Activated B cell treated with CpG ODN at 0.5 μM for 24 hours (primary cell): ENCODE results near the gene SPECC1L. TPM values are rescaled to one million over a fixed set of nuclear protein-coding genes. Genes with fewer than 3 reads are reported as not detected.

Experiments
- ATAC-seq: fragments of 200-7000 bp; cut with Tn5 transposase; one replicate; pipeline ENCODE4 v1.10.0; 2021; ENCODE audit warnings: low read depth, mild to moderate bottlenecking, moderate library complexity
- CTCF ChIA-PET: fragments of 350-600 bp; sonication (Branson Sonifier 250); formaldehyde crosslinking; loops from one replicate; lab custom pipeline; 2021; ENCODE audit warnings: antibody characterized with exemption; lab: Charles Lee
- POLR2A ChIA-PET: fragments of 350-600 bp; sonication (Branson Sonifier 250); formaldehyde crosslinking; loops from one replicate; lab custom pipeline; 2021; ENCODE audit warnings: antibody characterized with exemption; lab: Charles Lee
- DNase-seq: peaks from one replicate; pipeline ENCODE4 v3.0.0; 2022
- H3K27ac Mint-ChIP-seq: one replicate; pipeline ENCODE4 v1.8.0; 2020; ENCODE audit warnings: mixed read lengths
- H3K27me3 Mint-ChIP-seq: one replicate; pipeline ENCODE4 v1.8.0; 2021; ENCODE audit warnings: mixed read lengths
- H3K36me3 Mint-ChIP-seq: one replicate; pipeline ENCODE4 v1.8.0; 2021; ENCODE audit warnings: low read depth, mixed read lengths
- H3K4me1 Mint-ChIP-seq: one replicate; pipeline ENCODE4 v1.8.0; 2021; ENCODE audit warnings: mixed read lengths
- H3K4me3 Mint-ChIP-seq: one replicate; pipeline ENCODE4 v1.8.0; 2020; ENCODE audit warnings: mild to moderate bottlenecking, mixed read lengths
- H3K9me3 Mint-ChIP-seq: one replicate; pipeline ENCODE4 v1.8.0; 2020; ENCODE audit warnings: mixed read lengths
- CTCF ChIP-seq: fragments of 200-600 bp; IDR thresholded peaks from one replicate; pipeline ENCODE4 v1.8.0; 2022; ENCODE audit warnings: antibody characterized with exemption, mild to moderate bottlenecking
- intact Hi-C: fragments of 100-400 bp; cut with micrococcal nuclease; formaldehyde crosslinking; loops from one replicate; pipeline ENCODE4 v1.15.1; 2024
- total RNA-seq: library from RNA; stranded (reverse); gene quantifications from 2 replicates; pipeline ENCODE4 v1.2.3, GENCODE V29; 2022

SPECC1L gene
- total RNA-seq, 1 donor from 2014 or later = 59.0 TPM

DNA sequence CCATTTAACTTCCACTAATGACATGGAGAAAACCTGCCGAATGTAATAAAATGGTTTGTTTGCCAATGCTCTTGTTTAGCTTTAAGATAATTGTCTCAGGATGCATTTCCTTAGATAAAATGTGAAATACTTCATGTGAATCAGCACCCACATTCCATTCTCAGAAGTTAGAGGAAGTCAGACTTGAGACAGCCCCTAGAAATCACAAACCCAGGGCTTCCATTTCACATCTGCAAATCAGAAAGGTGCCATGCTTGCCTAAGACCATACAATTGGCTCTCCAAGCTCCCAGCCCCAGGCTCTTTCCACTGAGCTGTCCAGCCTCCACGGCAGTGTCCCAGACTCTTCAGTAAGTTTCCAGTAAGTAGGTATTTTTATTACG is 121.2 kb downstream of the SPECC1L start:
- POLR2A ChIA-PET = no interaction called here
- intact Hi-C loops = no loop called here
- Mint-ChIP-seq H3K27me3 (no peaks in the 10 kb centered on the region), H3K9me3 (no peaks in the 10 kb centered on the region), H3K4me3 (no peak overlapping the region), H3K36me3 (peaks cover 46% of the 10 kb centered on the region), H3K4me1 (peaks cover 5% of the 10 kb centered on the region), H3K27ac (no peak overlapping the region)
- no peak for TF ChIP-seq CTCF
- no peak for ATAC-seq
- no peak for DNase-seq
- CTCF ChIA-PET = no interaction called here

GRCh38 chr22:24392218-24392931 is 121.7 kb downstream of the SPECC1L start:
- intact Hi-C loops = no loop called here
- peaks cover 43% of the 10 kb centered on the region for H3K36me3 Mint-ChIP-seq
- no peaks in the 10 kb centered on the region for H3K27me3 Mint-ChIP-seq
- DNase-seq (no peak), ATAC-seq (no peak)
- H3K27ac Mint-ChIP-seq = no peak overlapping the region
- H3K4me3 Mint-ChIP-seq = no peak overlapping the region
- TF ChIP-seq CTCF = no peak
- POLR2A ChIA-PET = no interaction called here
- CTCF ChIA-PET = no interaction called here
- peaks cover 7% of the 10 kb centered on the region for H3K4me1 Mint-ChIP-seq
- no peaks in the 10 kb centered on the region for H3K9me3 Mint-ChIP-seq

DNA sequence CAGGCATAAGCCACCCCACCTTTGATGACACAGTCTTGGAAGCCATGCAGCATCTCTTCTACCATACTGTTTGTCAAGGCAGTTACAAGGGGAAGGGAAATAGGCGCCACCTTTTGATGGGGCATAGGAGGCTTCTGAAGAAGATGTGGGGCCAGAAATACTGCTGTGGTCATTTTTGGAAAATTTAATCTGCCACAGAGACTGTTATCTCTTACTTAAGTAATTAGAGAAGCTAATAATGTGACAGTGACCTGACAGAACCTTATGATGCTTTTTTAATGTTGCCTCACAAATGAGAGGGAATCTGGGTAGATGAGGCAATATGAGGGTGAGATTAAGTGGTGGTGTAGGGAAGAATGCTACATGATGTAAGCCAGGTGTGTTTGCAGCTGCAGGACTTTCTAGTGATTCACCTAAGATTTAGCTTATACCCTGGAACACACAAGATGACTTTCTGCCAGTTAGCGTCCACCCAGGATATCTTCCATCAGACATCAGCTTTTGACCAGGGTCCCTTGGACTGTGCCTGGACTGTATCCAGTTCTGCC is 122.5 kb downstream of the SPECC1L start:
- no peak for DNase-seq
- Mint-ChIP-seq H3K9me3 (no peaks in the 10 kb centered on the region), H3K27ac (no peak overlapping the region), H3K4me1 (peaks cover 12% of the 10 kb centered on the region), H3K27me3 (no peaks in the 10 kb centered on the region), H3K36me3 (peaks cover 48% of the 10 kb centered on the region), H3K4me3 (no peak overlapping the region)
- ChIA-PET CTCF (interaction anchor here (0.5 to 0.9 kb wide), 2 partner anchors 48 to 142 kb away, joined by 3 read pairs; no protein-coding TSS in a partner anchor), POLR2A (no interaction called here)
- intact Hi-C loops = no loop called here
- no peak for ATAC-seq
- no peak for TF ChIP-seq CTCF

DNA sequence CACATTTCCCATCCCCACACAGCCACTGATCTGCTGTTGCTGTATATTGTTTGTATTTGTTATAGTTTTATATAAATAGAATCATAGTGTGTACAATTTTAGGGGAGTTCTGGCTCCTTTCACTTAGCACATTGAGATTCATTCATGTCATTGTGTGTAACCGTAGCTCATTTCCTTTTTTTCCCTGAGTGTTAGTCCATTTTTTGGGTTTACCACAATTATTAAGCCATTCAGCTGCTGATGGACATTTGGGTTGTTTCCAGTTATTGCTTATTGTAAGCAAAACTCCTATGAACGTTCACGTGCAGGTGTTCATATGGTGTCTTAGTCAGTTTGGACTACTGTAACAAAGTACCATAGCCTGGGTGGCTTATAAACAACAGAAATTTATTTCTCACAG is 123.2 kb downstream of the SPECC1L start:
- Mint-ChIP-seq H3K9me3 (no peaks in the 10 kb centered on the region), H3K4me1 (peaks cover 20% of the 10 kb centered on the region), H3K27ac (no peak overlapping the region), H3K36me3 (peaks cover 52% of the 10 kb centered on the region), H3K4me3 (no peak overlapping the region), H3K27me3 (no peaks in the 10 kb centered on the region)
- DNase-seq (no peak), ATAC-seq (no peak)
- POLR2A ChIA-PET = no interaction called here
- TF ChIP-seq CTCF = no peak
- intact Hi-C loops = no loop called here
- CTCF ChIA-PET = interaction anchor here (0.9 kb wide), 1 partner anchor 49 kb away, joined by 3 read pairs; no protein-coding TSS in a partner anchor

GRCh38 chr22:24394254-24394653 is 123.6 kb downstream of the SPECC1L start:
- DNase-seq = no peak
- no peaks in the 10 kb centered on the region for H3K27me3 Mint-ChIP-seq
- peaks cover 53% of the 10 kb centered on the region for H3K36me3 Mint-ChIP-seq
- H3K9me3 Mint-ChIP-seq = no peaks in the 10 kb centered on the region
- H3K4me3 Mint-ChIP-seq = no peak overlapping the region
- intact Hi-C loops = no loop called here
- H3K4me1 Mint-ChIP-seq = peaks cover 23% of the 10 kb centered on the region
- no peak overlapping the region for H3K27ac Mint-ChIP-seq
- ATAC-seq = no peak
- ChIA-PET CTCF (no interaction called here), POLR2A (no interaction called here)
- TF ChIP-seq CTCF = no peak
